Measurements from ENCODE around the gene MED12L. TPM values are rescaled to one million over a fixed set of nuclear protein-coding genes. Genes with fewer than 3 reads are reported as not detected.

MED12L gene
- total RNA-seq, 2 experiments from 2014 or later, result 12.6 to 32.7 TPM

DNA sequence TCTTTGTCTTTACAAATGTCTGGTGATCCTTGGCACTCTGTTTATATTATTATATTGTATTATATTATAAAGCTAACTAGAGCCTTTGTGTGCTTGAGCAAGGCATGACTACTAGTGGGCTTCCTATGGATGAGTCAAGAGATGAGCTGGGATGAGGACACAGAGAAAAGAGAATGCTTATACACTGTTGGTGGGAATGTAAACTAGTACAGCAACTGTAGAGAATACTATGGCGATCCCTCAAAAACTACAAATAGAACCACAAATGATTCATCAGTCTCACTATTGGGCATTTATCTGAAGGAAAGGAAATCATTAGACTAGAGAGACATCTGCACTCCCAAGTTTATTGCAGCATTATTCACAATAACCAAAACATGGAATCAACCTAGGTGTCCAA, 40.8 kb upstream of the MED12L start:
- TF ChIP-seq EZH2phosphoT487 (IDR thresholded peaks at IDR 0.05; ENCODE audit: borderline replicate concordance, low read depth, low read length) (no peak), CTCF (conservative IDR thresholded peaks at IDR 0.05; ENCODE audit: low read length) (no peak)
- POLR2A ChIA-PET, result interaction anchor here (0.7 kb wide), 1 partner anchor 213 kb away, joined by 3 read pairs; no protein-coding TSS in a partner anchor
- H3K4me3 ChIP-seq (ENCODE audit: low read depth, low read length, poor library complexity, severe bottlenecking), result no peak overlapping the region
- no peaks in the 10 kb centered on the region for H4K20me1 ChIP-seq (ENCODE audit: insufficient read depth, low read length)
- CTCF ChIA-PET (ENCODE audit: unreplicated experiment), result no interaction called here
- no peak overlapping the region for H3K4me2 ChIP-seq (ENCODE audit: low read length)
- H3K79me2 ChIP-seq (ENCODE audit: insufficient read depth, low read depth, low read length), result no peaks in the 10 kb centered on the region
- no peak overlapping the region for H3K27ac ChIP-seq (ENCODE audit: low read depth, low read length, poor library complexity, severe bottlenecking)
- BruUV-seq (replicated peaks), result no TSS peak
- no peak for DNase-seq (ENCODE audit: low spot score)
- intact Hi-C loops (cut with micrococcal nuclease; ENCODE audit: unreplicated experiment), result no loop called here
- no peaks in the 10 kb centered on the region for H3K9me3 ChIP-seq (ENCODE audit: low read length)
- H3K4me1 ChIP-seq (ENCODE audit: insufficient read depth, low read length, poor library complexity, severe bottlenecking), result no peaks in the 10 kb centered on the region
- H2AFZ ChIP-seq (ENCODE audit: low read length), result no peak overlapping the region
- no peaks in the 10 kb centered on the region for H3K36me3 ChIP-seq (ENCODE audit: insufficient read depth, low read length)
- no peaks in the 10 kb centered on the region for H3K9me2 ChIP-seq (ENCODE audit: insufficient read depth, low read length)

- intact Hi-C loops (cut with micrococcal nuclease; ENCODE audit: unreplicated experiment), result no loop called here
- BruUV-seq (replicated peaks), result no TSS peak
Measured at GRCh38 chr3:151047636-151048035, 37.8 kb upstream of the MED12L start.

More at GRCh38 chr3:151047636-151048035, 37.8 kb upstream of the MED12L start:
- TF ChIP-seq EZH2phosphoT487 (IDR thresholded peaks at IDR 0.05; ENCODE audit: borderline replicate concordance, low read depth, low read length) (no peak), CTCF (conservative IDR thresholded peaks at IDR 0.05; ENCODE audit: low read length) (no peak)
- H3K79me2 ChIP-seq (ENCODE audit: insufficient read depth, low read depth, low read length), result no peaks in the 10 kb centered on the region
- CTCF ChIA-PET (ENCODE audit: unreplicated experiment), result no interaction called here
- H3K27ac ChIP-seq (ENCODE audit: low read depth, low read length, poor library complexity, severe bottlenecking), result no peak overlapping the region
- H2AFZ ChIP-seq (ENCODE audit: low read length), result no peak overlapping the region
- H3K36me3 ChIP-seq (ENCODE audit: insufficient read depth, low read length), result no peaks in the 10 kb centered on the region
- no peak overlapping the region for H3K4me2 ChIP-seq (ENCODE audit: low read length)
- no peak for DNase-seq (ENCODE audit: low spot score)
- no peaks in the 10 kb centered on the region for H4K20me1 ChIP-seq (ENCODE audit: insufficient read depth, low read length)
- no peak overlapping the region for H3K4me3 ChIP-seq (ENCODE audit: low read depth, low read length, poor library complexity, severe bottlenecking)
- no peaks in the 10 kb centered on the region for H3K9me3 ChIP-seq (ENCODE audit: low read length)
- POLR2A ChIA-PET, result interaction anchor here (0.8 kb wide), 1 partner anchor 18 kb away, joined by 3 read pairs; no protein-coding TSS in a partner anchor
- H3K4me1 ChIP-seq (ENCODE audit: insufficient read depth, low read length, poor library complexity, severe bottlenecking), result no peaks in the 10 kb centered on the region
- H3K9me2 ChIP-seq (ENCODE audit: insufficient read depth, low read length), result no peaks in the 10 kb centered on the region

All from OCI-LY7 (cell line).